Stimulated activated CD8-positive, alpha-beta memory T cell treated with anti-CD3 and anti-CD28 coated beads, Interleukin-4, amount 100 ng/mL, for 4 hours (primary cell): ENCODE results near the gene BTBD9.

Source experiments
- DNase-seq, 2 donors: peaks; one replicate each; pipeline ENCODE4 v3.0.0-alpha.2; 2020; ENCODE audit warnings: low read depth in 2 of 2, low spot score in 1 of 2

Gene BTBD9

GRCh38 chr6:38510205-38510604, 129.5 kb downstream of the BTBD9 start:
- no peak for DNase-seq

GRCh38 chr6:38509713-38510112, 130.0 kb downstream of the BTBD9 start:
- DNase-seq = no peak

- no peak for DNase-seq
These were observed 130.8 kb downstream of the BTBD9 start for GRCh38 chr6:38508894-38509293.

GRCh38 chr6:38508286-38508685, 131.4 kb downstream of the BTBD9 start:
- DNase-seq = no peak

- no peak for DNase-seq
These were observed 132.6 kb downstream of the BTBD9 start for GRCh38 chr6:38507173-38507572.

GRCh38 chr6:38505826-38506225, 133.9 kb downstream of the BTBD9 start:
- no peak for DNase-seq

- DNase-seq = no peak
These were observed 134.7 kb downstream of the BTBD9 start for GRCh38 chr6:38504996-38505395.

GRCh38 chr6:38503960-38504682, 135.6 kb downstream of the BTBD9 start:
- DNase-seq = no peak

GRCh38 chr6:38503032-38503773, 136.5 kb downstream of the BTBD9 start:
- DNase-seq = no peak

GRCh38 chr6:38502423-38502822, 137.3 kb downstream of the BTBD9 start:
- DNase-seq = no peak

- DNase-seq = no peak
These were observed 137.8 kb downstream of the BTBD9 start for GRCh38 chr6:38501931-38502330.

GRCh38 chr6:38499529-38500096, 140.1 kb downstream of the BTBD9 start:
- DNase-seq = no peak

- no peak for DNase-seq
These were observed 140.8 kb downstream of the BTBD9 start for GRCh38 chr6:38498805-38499445.

GRCh38 chr6:38498085-38498484, 141.6 kb downstream of the BTBD9 start:
- DNase-seq = no peak

GRCh38 chr6:38497546-38497945, 142.2 kb downstream of the BTBD9 start:
- DNase-seq = no peak

GRCh38 chr6:38495922-38496635, 143.7 kb downstream of the BTBD9 start:
- no peak for DNase-seq

- DNase-seq = no peak
These were observed 144.2 kb downstream of the BTBD9 start for GRCh38 chr6:38495518-38495917.

GRCh38 chr6:38493931-38494547, 145.7 kb downstream of the BTBD9 start:
- peak; percentile 52 to 73 for DNase-seq

GRCh38 chr6:38492031-38492430, 147.7 kb downstream of the BTBD9 start:
- DNase-seq = no peak

GRCh38 chr6:38489951-38490350, 149.8 kb downstream of the BTBD9 start:
- DNase-seq = no peak

- DNase-seq = no peak
These were observed 152.3 kb downstream of the BTBD9 start for GRCh38 chr6:38487423-38487822.
